Measurements from ENCODE around the gene MARCKS.
A peak's percentile ranks its signal among the peaks of the same experiment; 100 is the strongest.

DNA sequence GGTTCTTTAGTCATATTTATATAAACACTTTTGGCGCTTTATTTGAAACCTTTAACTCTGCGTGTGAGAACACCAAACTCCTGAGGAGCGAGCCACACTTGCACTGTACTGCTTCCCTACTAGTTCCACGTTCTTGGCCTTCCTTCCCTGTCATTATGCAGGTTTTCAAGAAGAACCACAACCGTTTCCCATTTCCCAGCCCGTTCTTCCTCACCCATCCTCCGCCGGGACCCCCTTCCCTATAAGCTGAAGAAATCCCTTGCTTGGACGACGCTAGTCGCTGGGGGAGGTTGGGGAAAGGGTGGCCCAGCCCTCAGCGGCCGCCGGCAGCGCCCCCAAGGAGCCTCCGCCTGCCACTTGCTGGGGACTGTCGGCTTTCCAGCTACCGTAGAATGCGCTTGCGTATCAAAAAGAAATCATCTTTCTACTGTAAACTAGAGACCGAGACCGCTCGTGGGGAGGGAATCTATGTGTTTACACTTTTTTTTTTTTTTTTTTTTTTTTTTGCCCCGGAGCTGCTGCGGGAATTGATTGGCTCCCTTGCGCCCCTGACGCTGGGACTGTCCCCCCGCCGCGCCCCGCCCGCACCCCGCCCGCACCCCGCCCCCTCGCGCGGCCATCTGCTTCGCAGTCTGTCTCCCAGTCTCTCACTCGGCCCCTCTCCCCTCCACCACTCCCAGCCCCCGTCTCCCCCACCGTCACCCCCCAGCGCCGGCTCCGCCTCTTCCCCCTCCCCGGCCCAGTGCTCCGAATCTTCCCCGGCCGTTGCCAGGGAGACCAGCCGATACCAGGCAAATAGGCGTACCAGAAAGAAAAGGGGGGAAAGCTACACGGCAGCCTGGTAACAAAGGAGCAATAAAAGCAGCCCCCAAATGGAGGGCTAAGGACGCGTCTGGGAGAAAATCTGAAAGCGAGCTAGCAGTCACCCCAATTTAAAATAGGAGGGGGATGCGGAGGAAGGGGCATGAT lies 2.3 kb upstream of the MARCKS start:
- TF ChIP-seq, protein P1, sequence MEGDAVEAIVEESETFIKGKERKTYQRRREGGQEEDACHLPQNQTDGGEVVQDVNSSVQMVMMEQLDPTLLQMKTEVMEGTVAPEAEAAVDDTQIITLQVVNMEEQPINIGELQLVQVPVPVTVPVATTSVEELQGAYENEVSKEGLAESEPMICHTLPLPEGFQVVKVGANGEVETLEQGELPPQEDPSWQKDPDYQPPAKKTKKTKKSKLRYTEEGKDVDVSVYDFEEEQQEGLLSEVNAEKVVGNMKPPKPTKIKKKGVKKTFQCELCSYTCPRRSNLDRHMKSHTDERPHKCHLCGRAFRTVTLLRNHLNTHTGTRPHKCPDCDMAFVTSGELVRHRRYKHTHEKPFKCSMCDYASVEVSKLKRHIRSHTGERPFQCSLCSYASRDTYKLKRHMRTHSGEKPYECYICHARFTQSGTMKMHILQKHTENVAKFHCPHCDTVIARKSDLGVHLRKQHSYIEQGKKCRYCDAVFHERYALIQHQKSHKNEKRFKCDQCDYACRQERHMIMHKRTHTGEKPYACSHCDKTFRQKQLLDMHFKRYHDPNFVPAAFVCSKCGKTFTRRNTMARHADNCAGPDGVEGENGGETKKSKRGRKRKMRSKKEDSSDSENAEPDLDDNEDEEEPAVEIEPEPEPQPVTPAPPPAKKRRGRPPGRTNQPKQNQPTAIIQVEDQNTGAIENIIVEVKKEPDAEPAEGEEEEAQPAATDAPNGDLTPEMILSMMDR (IDR thresholded peaks at IDR 0.05) = peak; percentile 37
- no peak for TF ChIP-seq EZH2 (IDR thresholded peaks at IDR 0.05)
- no peak for TF ChIP-seq EZH2phosphoT487 (IDR thresholded peaks at IDR 0.05)
